Left cardiac atrium (tissue), 2 donors: ENCODE results near the gene RBKS. TPM values are rescaled to one million over a fixed set of nuclear protein-coding genes. Genes with fewer than 3 reads are reported as not detected.

ENCODE experiments used
- total RNA-seq, 2 donors: library from RNA; stranded (reverse); fragmentation: NEBNext Ultra II Directional; extraction: Animal tissue kit (Norgen Biotek cat#: 25700); gene quantifications; one replicate each; pipeline ENCODE4 v1.2.1, GENCODE V29; 2021
- donor health status: DM: no; HTN: yes; CAD: no; lungs with severe emphysema.
- donor health status: DM: yes; HTN: yes; CAD: no.

Gene RBKS
- total RNA-seq, 2 donors from 2014 or later, result 3.3 TPM

Other genes with a start within 250 kb of the RBKS start
- gene SUPT7L, start 226.8 kb downstream of the RBKS start, total RNA-seq, result 10 to 100 TPM; 22.6 to 23.6 TPM
- 10 to 100 TPM; 16.5 to 20.7 TPM for gene SLC4A1AP, start 226.5 kb downstream of the RBKS start, total RNA-seq
- 100 to 1,000 TPM; 198 to 226 TPM for gene MRPL33, start 118.7 kb downstream of the RBKS start, total RNA-seq
- 10 to 100 TPM; 46.8 to 59.7 TPM for gene BABAM2, start 342 bp upstream of the RBKS start, total RNA-seq